Common myeloid progenitor, CD34-positive (primary cell): Measurements from ENCODE around the gene RNASE8.

Source experiments
- CTCF ChIA-PET: fragments of 350-600 bp; sonication (Branson Sonifier 250); formaldehyde crosslinking; loops from one replicate; lab custom pipeline; 2021; ENCODE audit warnings: antibody characterized with exemption; lab: Charles Lee
- POLR2A ChIA-PET: fragments of 350-600 bp; sonication (Branson Sonifier 250); formaldehyde crosslinking; loops from one replicate; lab custom pipeline; 2021; ENCODE audit warnings: antibody characterized with exemption; lab: Charles Lee
- DNase-seq, 3 donors: peaks; one replicate each; pipeline versions ENCODE4 v3.0.0 to v3.0.0-alpha.2; 2013
- H3K27ac ChIP-seq, 2 experiments: 1 replicate in 1 of 2; 2 replicates in 1 of 2; pipeline ENCODE4 v1.7.0; 2013; ENCODE audit warnings: inconsistent platforms in 2 of 2, low read length in 2 of 2, mild to moderate bottlenecking in 2 of 2, low read depth in 1 of 2, moderate library complexity in 1 of 2; ENCODE audit not compliant: severe bottlenecking in 2 of 2, insufficient read depth in 1 of 2, poor library complexity in 1 of 2
- H3K27me3 ChIP-seq, 5 experiments: replicated peaks in 2 of 5; 1 replicate in 3 of 5; 2 replicates in 2 of 5; pipeline versions ENCODE4 v1.6.1 to v1.7.0; 2013; ENCODE audit warnings: low read length in 4 of 5, mild to moderate bottlenecking in 2 of 5, moderate library complexity in 2 of 5, inconsistent platforms in 1 of 5; ENCODE audit not compliant: insufficient read depth in 5 of 5, control insufficient read depth in 4 of 5
- H3K36me3 ChIP-seq, 4 experiments: 1 replicate in 2 of 4; 2 replicates in 2 of 4; pipeline versions ENCODE4 v1.6.1 to v1.7.0; 2013; ENCODE audit warnings: low read length in 3 of 4, control low read depth in 1 of 4, mild to moderate bottlenecking in 1 of 4; ENCODE audit not compliant: control insufficient read depth in 4 of 4, insufficient read depth in 4 of 4
- H3K4me1 ChIP-seq, 4 experiments: 1 replicate in 3 of 4; 2 replicates in 1 of 4; pipeline versions ENCODE4 v1.6.1 to v1.7.1; 2013; ENCODE audit warnings: low read length in 3 of 4, mild to moderate bottlenecking in 3 of 4, control low read depth in 1 of 4, inconsistent platforms in 1 of 4, moderate library complexity in 1 of 4; ENCODE audit not compliant: control insufficient read depth in 4 of 4, insufficient read depth in 4 of 4; ENCODE audit errors: control extremely low read depth in 1 of 4
- H3K4me3 ChIP-seq, 7 experiments: 1 replicate in 4 of 7; 2 replicates in 3 of 7; pipeline versions ENCODE4 v1.5.1 to v1.7.0; 2013; ENCODE audit warnings: mild to moderate bottlenecking in 7 of 7, low read length in 6 of 7, moderate library complexity in 6 of 7, inconsistent platforms in 2 of 7, low read depth in 2 of 7, control low read depth in 1 of 7; ENCODE audit not compliant: insufficient read depth in 4 of 7, control insufficient read depth in 1 of 7; ENCODE audit errors: extremely low read depth in 1 of 7
- H3K9me3 ChIP-seq, 5 experiments: 1 replicate in 4 of 5; 2 replicates in 1 of 5; pipeline versions ENCODE4 v1.6.1 to v1.7.1; 2013; ENCODE audit warnings: low read length in 4 of 5, mild to moderate bottlenecking in 2 of 5, inconsistent platforms in 1 of 5, low read depth in 1 of 5, moderate library complexity in 1 of 5; ENCODE audit not compliant: control insufficient read depth in 4 of 5, insufficient read depth in 2 of 5; ENCODE audit errors: control extremely low read depth in 1 of 5
- WGBS: methylation state at CpG from one replicate; pipeline ENCODE4 v1.1.5; 2013; ENCODE audit not compliant: insufficient coverage; 5-methylcytosine and 5-hydroxymethylcytosine counted together

RNASE8 gene

GRCh38 chr14:21071225-21072030, 13.8 kb downstream of the RNASE8 start:
- 1% methylated on average over 27 of the region's 37 CpGs for WGBS
- H3K27ac ChIP-seq: peak overlapping the region; percentile 25 to 73

DNA sequence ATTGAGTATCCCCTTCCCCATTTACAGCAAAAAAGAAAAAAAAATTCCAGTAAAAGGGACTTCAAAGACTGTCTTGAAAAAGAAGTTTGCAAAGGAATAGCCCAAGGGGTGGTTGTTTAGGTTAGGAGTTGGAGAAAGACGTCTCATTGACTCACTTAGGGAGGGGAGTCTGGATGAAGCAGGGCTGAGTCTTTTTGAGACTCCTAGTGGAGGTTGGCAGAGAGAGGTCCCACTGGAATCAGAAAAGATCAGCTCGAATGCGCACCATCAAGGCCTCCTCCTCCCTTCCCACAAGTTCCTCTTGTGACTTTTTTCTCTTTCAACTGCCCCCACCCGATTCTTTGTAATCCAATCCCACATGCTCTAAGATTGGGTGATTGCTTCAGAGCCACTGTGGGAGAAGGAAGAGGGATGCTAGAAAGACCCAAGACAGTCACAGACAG, 14.4 kb downstream of the RNASE8 start:
- Histone ChIP-seq H3K4me1 (peaks cover 8 to 45% (median 42%) of the 10 kb centered on the region in 4 experiments), H3K9me3 (no peaks in the 10 kb centered on the region), H3K27ac (peak overlapping the region; percentile 25 to 73), H3K4me3 (peak overlapping the region in 6 of 7 experiments; percentile 53 to 88 (median 75)), H3K27me3 (peaks cover 0 to 15% (median 6%) of the 10 kb centered on the region in 5 experiments), H3K36me3 (peaks cover 2 to 32% (median 19%) of the 10 kb centered on the region in 4 experiments)
- ChIA-PET POLR2A (interaction anchor here (1.0 to 1.1 kb wide), 2 partner anchors 25 to 32 kb away, joined by 3 to 4 read pairs; no protein-coding TSS in a partner anchor), CTCF (interaction anchor here (3.3 to 6.2 kb wide), 4 partner anchors 14 to 57 kb away, joined by 23 to 135 read pairs (median 108); partner anchors contain the start of gene TMEM253)
- WGBS: 0% methylated on average over 1 of the region's 4 CpGs
- peak; percentile 25 to 53 (median 49) for DNase-seq

More at GRCh38 chr14:21071225-21072030, 13.8 kb downstream of the RNASE8 start:
- peaks cover 0 to 15% (median 6%) of the 10 kb centered on the region in 5 experiments for H3K27me3 ChIP-seq
- POLR2A ChIA-PET: interaction anchor here (0.7 to 1.9 kb wide), 4 partner anchors 16 to 33 kb away, joined by 3 to 10 read pairs (median 4); no protein-coding TSS in a partner anchor
- CTCF ChIA-PET: interaction anchor here (0.6 to 6.2 kb wide), 11 partner anchors 8 to 1917 kb away, joined by 3 to 135 read pairs (median 9); partner anchors contain the start of gene TMEM253
- peak overlapping the region; percentile 34 to 88 (median 73) for H3K4me3 ChIP-seq
- H3K4me1 ChIP-seq: peaks cover 8 to 45% (median 42%) of the 10 kb centered on the region in 4 experiments
- peak; percentile 86 to 94 (median 91) for DNase-seq
- H3K36me3 ChIP-seq: peaks cover 2 to 28% (median 15%) of the 10 kb centered on the region in 4 experiments
- no peaks in the 10 kb centered on the region for H3K9me3 ChIP-seq

DNA sequence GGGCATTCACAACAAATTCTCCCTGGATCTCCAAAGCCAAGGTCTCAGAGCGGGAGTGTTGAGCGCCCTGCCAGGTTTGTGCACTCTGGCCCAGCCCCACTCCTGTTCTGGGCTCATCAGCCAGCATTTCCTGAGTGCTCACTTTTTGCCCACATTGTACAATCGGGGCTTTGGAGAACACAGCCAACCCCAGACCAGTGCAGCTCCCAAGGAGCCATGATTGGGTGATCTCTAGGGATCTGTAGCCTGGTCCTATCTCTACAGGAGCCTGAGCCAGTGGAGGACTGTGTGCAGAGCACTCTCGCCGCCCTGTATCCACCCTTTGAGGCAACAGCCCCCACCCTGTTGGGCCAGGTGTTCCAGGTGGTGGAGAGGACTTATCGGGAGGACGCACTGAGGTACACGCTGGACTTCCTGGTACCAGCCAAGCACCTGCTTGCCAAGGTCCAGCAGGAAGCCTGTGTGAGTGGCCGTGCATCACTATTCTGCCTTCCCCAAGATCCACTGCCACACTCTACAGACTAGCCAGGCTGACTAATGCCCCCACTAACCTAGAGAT, 15.2 kb downstream of the RNASE8 start:
- no peaks in the 10 kb centered on the region for H3K9me3 ChIP-seq
- H3K4me3 ChIP-seq: no peak overlapping the region
- WGBS: 73% methylated on average over 4 of the region's 9 CpGs
- peaks cover 0 to 15% (median 6%) of the 10 kb centered on the region in 5 experiments for H3K27me3 ChIP-seq
- CTCF ChIA-PET: interaction anchor here (0.9 to 6.2 kb wide), 5 partner anchors 13 to 58 kb away, joined by 6 to 135 read pairs (median 93); partner anchors contain the start of gene TMEM253
- POLR2A ChIA-PET: no interaction called here
- DNase-seq: no peak
- peaks cover 2 to 37% (median 21%) of the 10 kb centered on the region in 4 experiments for H3K36me3 ChIP-seq
- no peak overlapping the region for H3K27ac ChIP-seq
- peaks cover 8 to 45% (median 42%) of the 10 kb centered on the region in 4 experiments for H3K4me1 ChIP-seq

DNA sequence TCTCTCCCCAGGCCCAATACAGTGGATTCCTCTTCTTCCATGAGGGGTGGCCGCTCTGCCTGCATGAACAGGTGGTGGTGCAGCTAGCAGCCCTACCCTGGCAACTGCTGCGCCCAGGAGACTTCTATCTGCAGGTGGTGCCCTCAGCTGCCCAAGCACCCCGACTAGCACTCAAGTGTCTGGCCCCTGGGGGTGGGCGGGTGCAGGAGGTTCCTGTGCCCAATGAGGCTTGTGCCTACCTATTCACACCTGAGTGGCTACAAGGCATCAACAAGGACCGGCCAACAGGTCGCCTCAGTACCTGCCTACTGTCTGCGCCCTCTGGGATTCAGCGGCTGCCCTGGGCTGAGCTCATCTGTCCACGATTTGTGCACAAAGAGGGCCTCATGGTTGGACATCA, 16.3 kb downstream of the RNASE8 start:
- peaks cover 0 to 10% (median 5%) of the 10 kb centered on the region in 5 experiments for H3K27me3 ChIP-seq
- POLR2A ChIA-PET: no interaction called here
- H3K9me3 ChIP-seq: no peaks in the 10 kb centered on the region
- no peak for DNase-seq
- no peak overlapping the region for H3K4me3 ChIP-seq
- WGBS: 97% methylated on average over 8 of the region's 9 CpGs
- no peak overlapping the region for H3K27ac ChIP-seq
- CTCF ChIA-PET: interaction anchor here (0.6 to 6.2 kb wide), 6 partner anchors 12 to 120 kb away, joined by 3 to 135 read pairs (median 50); partner anchors contain the start of gene TMEM253
- H3K36me3 ChIP-seq: peaks cover 2 to 47% (median 28%) of the 10 kb centered on the region in 4 experiments
- peaks cover 5 to 39% (median 37%) of the 10 kb centered on the region in 4 experiments for H3K4me1 ChIP-seq

GRCh38 chr14:21074398-21075272, 17.0 kb downstream of the RNASE8 start:
- DNase-seq: no peak
- Histone ChIP-seq H3K27me3 (peaks cover 0 to 3% (median 0%) of the 10 kb centered on the region in 5 experiments), H3K4me1 (peaks cover 5 to 32% (median 30%) of the 10 kb centered on the region in 4 experiments), H3K4me3 (no peak overlapping the region), H3K27ac (no peak overlapping the region), H3K9me3 (no peaks in the 10 kb centered on the region), H3K36me3 (peaks cover 2 to 54% (median 32%) of the 10 kb centered on the region in 4 experiments)
- POLR2A ChIA-PET: no interaction called here
- CTCF ChIA-PET: interaction anchor here (0.6 to 6.2 kb wide), 8 partner anchors 11 to 121 kb away, joined by 3 to 135 read pairs (median 4); partner anchors contain the start of gene TMEM253
- whole genome bisulfite sequencing: 97% methylated on average over 23 of the region's 26 CpGs
